ENCODE results near the gene C2CD2. TPM values are rescaled to one million over a fixed set of nuclear protein-coding genes. Genes with fewer than 3 reads are reported as not detected.

Gene C2CD2
- total RNA-seq, 1 experiment from 2014 or later: 13.6 TPM

DNA sequence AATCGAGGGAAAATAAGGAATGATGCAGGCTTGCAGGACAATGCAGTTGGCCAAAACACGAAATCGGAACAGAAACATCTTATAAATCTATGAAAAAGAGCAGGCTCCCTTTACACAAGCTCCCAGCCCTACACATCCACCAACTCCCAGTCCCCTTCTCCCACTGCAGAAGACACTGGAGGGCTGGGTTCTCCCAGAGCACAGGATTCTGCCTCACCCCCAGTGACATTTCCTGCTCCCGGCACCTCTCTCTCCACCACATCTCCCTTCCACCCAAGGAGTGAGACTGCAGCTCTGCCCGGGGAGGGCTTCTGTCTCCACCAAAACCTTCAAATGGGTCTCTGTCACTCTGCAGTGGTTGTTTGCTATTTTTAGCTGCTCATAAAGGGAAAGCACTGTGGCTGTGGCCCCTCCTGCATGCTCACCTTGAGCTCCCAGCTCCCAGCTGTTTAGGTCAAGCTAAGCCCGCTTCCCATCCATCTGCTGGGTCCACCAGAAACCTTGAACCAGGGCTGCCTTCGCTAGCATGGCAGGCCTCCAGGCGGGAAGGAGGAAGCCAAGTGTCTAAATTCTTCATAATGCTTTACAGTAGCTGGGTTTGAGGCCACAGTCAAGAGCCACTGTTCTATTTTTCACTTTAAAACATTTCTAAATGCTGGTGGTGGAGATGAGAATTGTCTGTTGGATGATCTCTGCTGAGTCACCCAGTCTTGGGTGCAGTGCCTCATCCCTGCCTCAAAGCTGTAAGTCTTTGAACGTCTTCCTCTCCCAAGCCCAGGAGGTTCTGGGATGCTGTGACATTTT, 3.3 kb upstream of the C2CD2 start:
- Mint-ChIP-seq H3K9me3 (ENCODE audit: low read depth, unreplicated experiment) (no peaks in the 10 kb centered on the region), H3K27me3 (ENCODE audit: unreplicated experiment) (no peaks in the 10 kb centered on the region), H3K4me1 (ENCODE audit: low read depth, unreplicated experiment) (peaks cover 30% of the 10 kb centered on the region), H3K4me3 (ENCODE audit: low read depth, unreplicated experiment) (no peak overlapping the region), H3K27ac (ENCODE audit: unreplicated experiment) (peak overlapping the region; percentile 34), H3K36me3 (ENCODE audit: insufficient read depth, unreplicated experiment) (peaks cover 28% of the 10 kb centered on the region)
- TF ChIP-seq, protein P1, sequence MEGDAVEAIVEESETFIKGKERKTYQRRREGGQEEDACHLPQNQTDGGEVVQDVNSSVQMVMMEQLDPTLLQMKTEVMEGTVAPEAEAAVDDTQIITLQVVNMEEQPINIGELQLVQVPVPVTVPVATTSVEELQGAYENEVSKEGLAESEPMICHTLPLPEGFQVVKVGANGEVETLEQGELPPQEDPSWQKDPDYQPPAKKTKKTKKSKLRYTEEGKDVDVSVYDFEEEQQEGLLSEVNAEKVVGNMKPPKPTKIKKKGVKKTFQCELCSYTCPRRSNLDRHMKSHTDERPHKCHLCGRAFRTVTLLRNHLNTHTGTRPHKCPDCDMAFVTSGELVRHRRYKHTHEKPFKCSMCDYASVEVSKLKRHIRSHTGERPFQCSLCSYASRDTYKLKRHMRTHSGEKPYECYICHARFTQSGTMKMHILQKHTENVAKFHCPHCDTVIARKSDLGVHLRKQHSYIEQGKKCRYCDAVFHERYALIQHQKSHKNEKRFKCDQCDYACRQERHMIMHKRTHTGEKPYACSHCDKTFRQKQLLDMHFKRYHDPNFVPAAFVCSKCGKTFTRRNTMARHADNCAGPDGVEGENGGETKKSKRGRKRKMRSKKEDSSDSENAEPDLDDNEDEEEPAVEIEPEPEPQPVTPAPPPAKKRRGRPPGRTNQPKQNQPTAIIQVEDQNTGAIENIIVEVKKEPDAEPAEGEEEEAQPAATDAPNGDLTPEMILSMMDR (IDR thresholded peaks at IDR 0.05; ENCODE audit: unreplicated experiment): no peak
- intact Hi-C loops (cut with micrococcal nuclease; ENCODE audit: unreplicated experiment): no loop called here
- no peak for DNase-seq
- CTCF ChIA-PET: no interaction called here
- BruUV-seq (replicated peaks): no TSS peak

DNA sequence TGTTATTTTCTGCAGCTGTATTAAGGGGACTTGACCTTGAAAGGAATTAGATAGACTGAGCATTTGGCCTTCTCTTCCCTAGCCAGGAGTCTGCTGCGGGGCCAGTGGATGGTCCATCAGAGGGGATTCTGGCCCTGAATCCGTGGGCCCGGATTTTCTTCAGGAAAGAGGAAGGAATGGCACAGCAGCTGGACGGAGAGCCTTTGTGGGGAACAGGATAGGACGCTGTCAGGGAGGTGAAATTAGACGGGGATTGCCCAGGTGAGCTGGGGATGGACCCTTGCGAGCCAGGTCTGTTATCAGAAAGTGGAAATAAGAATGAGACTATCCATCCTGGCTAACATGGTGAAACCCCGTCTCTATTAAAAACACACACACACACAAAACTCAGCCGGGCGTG, 1.7 kb upstream of the C2CD2 start:
- BruUV-seq (replicated peaks): no TSS peak
- intact Hi-C loops (cut with micrococcal nuclease; ENCODE audit: unreplicated experiment): no loop called here
- Mint-ChIP-seq H3K27ac (ENCODE audit: unreplicated experiment) (no peak overlapping the region), H3K36me3 (ENCODE audit: insufficient read depth, unreplicated experiment) (peaks cover 29% of the 10 kb centered on the region), H3K27me3 (ENCODE audit: unreplicated experiment) (no peaks in the 10 kb centered on the region), H3K4me3 (ENCODE audit: low read depth, unreplicated experiment) (no peak overlapping the region), H3K9me3 (ENCODE audit: low read depth, unreplicated experiment) (no peaks in the 10 kb centered on the region), H3K4me1 (ENCODE audit: low read depth, unreplicated experiment) (peaks cover 30% of the 10 kb centered on the region)
- CTCF ChIA-PET: no interaction called here
- DNase-seq: no peak
- TF ChIP-seq, protein P1 (IDR thresholded peaks at IDR 0.05; ENCODE audit: unreplicated experiment): no peak

DNA sequence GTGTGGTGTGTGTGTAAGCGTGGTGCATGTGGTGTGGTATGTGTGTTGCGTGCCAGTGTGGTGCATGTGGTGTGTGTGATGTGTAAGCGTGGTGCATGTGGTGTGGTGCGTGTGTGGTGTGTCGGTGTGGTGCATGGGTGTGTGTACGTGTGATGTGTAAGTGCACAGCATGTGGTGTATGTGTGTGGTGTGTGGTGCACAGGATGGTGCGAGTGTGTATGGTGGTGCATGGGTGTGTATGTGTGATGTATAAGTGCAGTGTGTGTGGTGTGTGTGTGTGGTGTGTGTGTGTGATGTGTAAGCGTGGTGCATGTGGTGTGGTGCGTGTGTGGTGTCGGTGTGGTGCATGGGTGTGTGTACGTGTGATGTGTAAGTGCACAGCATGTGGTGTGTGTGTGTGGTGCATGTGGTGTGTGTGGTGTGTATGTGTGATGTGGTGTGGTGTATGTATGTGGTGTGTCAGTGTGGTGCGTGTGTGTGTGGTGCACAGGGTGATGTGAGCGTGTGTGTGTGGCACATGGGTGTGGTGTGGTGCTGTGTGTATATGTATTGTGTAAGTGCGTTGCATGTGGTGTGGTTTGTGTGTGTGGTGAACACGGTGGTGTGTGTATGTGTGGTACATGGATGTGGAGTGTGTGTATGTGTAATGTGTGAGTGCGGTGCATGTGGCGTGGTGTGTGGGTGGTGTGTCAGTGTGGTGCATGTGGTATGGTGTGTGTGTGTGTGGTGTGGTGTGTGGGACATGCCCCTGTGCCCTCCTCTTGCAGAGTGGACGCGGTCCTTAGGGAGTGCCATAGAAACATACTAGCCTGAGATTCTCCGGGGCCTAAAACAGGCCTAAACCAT, 1.1 kb upstream of the C2CD2 start:
- Mint-ChIP-seq H3K4me1 (ENCODE audit: low read depth, unreplicated experiment) (peaks cover 30% of the 10 kb centered on the region), H3K36me3 (ENCODE audit: insufficient read depth, unreplicated experiment) (peaks cover 23% of the 10 kb centered on the region), H3K27ac (ENCODE audit: unreplicated experiment) (no peak overlapping the region), H3K9me3 (ENCODE audit: low read depth, unreplicated experiment) (no peaks in the 10 kb centered on the region), H3K4me3 (ENCODE audit: low read depth, unreplicated experiment) (peak overlapping the region; percentile 71), H3K27me3 (ENCODE audit: unreplicated experiment) (no peaks in the 10 kb centered on the region)
- no peak for DNase-seq
- CTCF ChIA-PET: no interaction called here
- BruUV-seq (replicated peaks): no TSS peak
- TF ChIP-seq, protein P1 (IDR thresholded peaks at IDR 0.05; ENCODE audit: unreplicated experiment): no peak
- intact Hi-C loops (cut with micrococcal nuclease; ENCODE audit: unreplicated experiment): no loop called here

DNA sequence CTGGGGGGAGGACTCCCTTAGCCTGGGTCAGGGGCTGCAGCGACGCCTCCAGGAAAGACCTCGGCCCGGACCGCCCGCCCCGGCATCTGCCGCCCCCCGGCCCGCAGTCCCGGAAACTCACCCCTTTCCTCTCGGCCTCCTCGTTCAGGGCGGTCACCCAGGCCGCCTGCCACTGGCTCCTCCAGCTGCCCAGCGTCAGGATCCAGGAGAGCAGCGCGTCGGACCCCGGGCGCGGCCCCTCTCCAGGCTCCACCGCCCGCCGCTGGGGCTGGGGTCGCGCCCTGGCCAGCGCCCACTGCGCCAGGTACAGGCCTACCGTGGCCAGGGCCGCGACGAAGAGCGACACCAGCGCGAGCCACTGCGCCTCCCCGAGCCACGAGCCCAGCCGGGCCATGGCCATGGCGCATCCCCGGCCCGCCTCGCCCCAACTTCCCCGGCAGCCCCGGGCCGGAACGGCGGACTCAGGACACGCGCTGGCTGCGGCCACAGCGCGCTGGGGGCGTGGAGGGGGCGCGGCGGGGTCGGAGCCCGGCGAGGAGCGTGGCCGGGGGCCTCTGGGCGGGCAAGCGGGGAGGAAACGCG, 478 bp downstream of the C2CD2 start:
- intact Hi-C loops (cut with micrococcal nuclease; ENCODE audit: unreplicated experiment): no loop called here
- no peaks in the 10 kb centered on the region for H3K27me3 Mint-ChIP-seq (ENCODE audit: unreplicated experiment)
- CTCF ChIA-PET: no interaction called here

More for the DNA sequence above, 478 bp downstream of the C2CD2 start:
- H3K4me1 Mint-ChIP-seq (ENCODE audit: low read depth, unreplicated experiment): peaks cover 30% of the 10 kb centered on the region
- H3K9me3 Mint-ChIP-seq (ENCODE audit: low read depth, unreplicated experiment): no peaks in the 10 kb centered on the region
- peak; percentile 28 for DNase-seq
- TF ChIP-seq, protein P1 (IDR thresholded peaks at IDR 0.05; ENCODE audit: unreplicated experiment): no peak
- H3K27ac Mint-ChIP-seq (ENCODE audit: unreplicated experiment): no peak overlapping the region
- H3K4me3 Mint-ChIP-seq (ENCODE audit: low read depth, unreplicated experiment): peak overlapping the region; percentile 71
- peaks cover 22% of the 10 kb centered on the region for H3K36me3 Mint-ChIP-seq (ENCODE audit: insufficient read depth, unreplicated experiment)
- no TSS peak for BruUV-seq (replicated peaks)

All from Calu3 (cell line).